Thyroid gland (tissue), 4 donors: ENCODE data around the gene CADPS.

Experiments
- CTCF ChIP-seq, 6 experiments: fragments of 200-600 bp in 3 of 6; fragments of 450-650 bp in 3 of 6; sonication (generic) in 3 of 6; IDR thresholded peaks; one replicate each; pipeline ENCODE4 v1.5.1; 2016 to 2019; ENCODE audit warnings: antibody characterized with exemption in 6 of 6, mild to moderate bottlenecking in 2 of 6, inconsistent platforms in 1 of 6, moderate library complexity in 1 of 6
- POLR2A ChIP-seq, 2 donors: fragments of 450-650 bp; IDR thresholded peaks; one replicate each; pipeline ENCODE4 v1.6.1; 2017; ENCODE audit warnings: antibody characterized with exemption in 2 of 2, mild to moderate bottlenecking in 2 of 2, moderate library complexity in 1 of 2

GRCh38 chr3:62569609-62570008 lies 305.6 kb downstream of the CADPS start:
- no peak for TF ChIP-seq CTCF (IDR thresholded peaks at IDR 0.05)
- no peak for TF ChIP-seq POLR2A (IDR thresholded peaks at IDR 0.05)
